HCT116 (cell line): ENCODE data around the gene ZSWIM4. TPM values are rescaled to one million over a fixed set of nuclear protein-coding genes. Genes with fewer than 3 reads are reported as not detected.
"Not testable (repeated sequence)": the region's sequence is repeated elsewhere in the genome, so short reads cannot be mapped to it uniquely, and the experiment has no call there.

Source experiments
- ATAC-seq: fragments of 200-7000 bp; cut with Tn5 transposase; 2 replicates; pipeline ENCODE4 v1.9.1; 2020; ENCODE audit warnings: mild to moderate bottlenecking, moderate library complexity
- BruUV-seq: library from RNA; stranded (reverse); fragments of 400-500 nt; replicated peaks from 2 replicates; lab custom pipeline; 2021; lab: Mats Ljungman, UMichigan
- CTCF ChIA-PET: fragments of 300-600 bp; sonication (Branson Sonifier 250); formaldehyde crosslinking; loops from one replicate; lab custom pipeline; 2021; ENCODE audit warnings: antibody characterized with exemption; lab: Charles Lee
- POLR2A ChIA-PET: fragments of 300-600, 350-600 bp; sonication (Branson Sonifier 250); formaldehyde crosslinking; loops from one replicate; lab custom pipeline; 2021; ENCODE audit warnings: antibody characterized with exemption; lab: Charles Lee
- RAD21 ChIA-PET, 2 experiments: fragments of 300-600 bp; sonication (Branson Sonifier 250); formaldehyde crosslinking; loops; one replicate each; lab custom pipeline; 2023; ENCODE audit warnings: low total read pairs in 2 of 2; ENCODE audit not compliant: uncharacterized antibody in 2 of 2, unreplicated experiment in 2 of 2, low non-redundant PET in 1 of 2; lab: Charles Lee
- DNase-seq: peaks from one replicate; pipeline ENCODE4 v3.0.0-alpha.2; 2010; ENCODE audit warnings: low read depth, low spot score
- H2AFZ ChIP-seq: fragments of 200-600 bp; shearing (Covaris generic), sonication (generic); 2 replicates; pipeline ENCODE4 v1.6.1; 2017; ENCODE audit warnings: low read depth, mixed run types, mixed read lengths, antibody characterized with exemption, low read length; ENCODE audit not compliant: poor library complexity, severe bottlenecking
- H3K27ac ChIP-seq: 2 replicates; pipeline ENCODE4 v1.5.1; 2012; ENCODE audit warnings: low read depth, low read length
- H3K27me3 ChIP-seq: fragments of 200-600 bp; sonication (generic); 2 replicates; pipeline ENCODE4 v1.6.1; 2016; ENCODE audit warnings: mixed run types, low read length, mixed read lengths; ENCODE audit not compliant: insufficient read depth
- H3K36me3 ChIP-seq, 2 experiments: fragments of 200-500 bp in 1 of 2; fragments of 200-600 bp in 1 of 2; sonication (Bioruptor generic) in 1 of 2; sonication (generic) in 1 of 2; 2 replicates each; pipeline versions ENCODE4 v1.5.1 to v1.6.1; 2014 to 2016; ENCODE audit warnings: low read length in 2 of 2, inconsistent platforms in 1 of 2, mixed read lengths in 1 of 2, mixed run types in 1 of 2; ENCODE audit not compliant: insufficient read depth in 2 of 2, control insufficient read depth in 1 of 2
- H3K4me1 ChIP-seq, 2 experiments: fragments of 200-600 bp in 1 of 2; sonication (generic) in 1 of 2; 2 replicates each; pipeline versions ENCODE4 v1.5.1 to v1.6.1; 2012 to 2017; ENCODE audit warnings: low read length in 2 of 2, inconsistent platforms in 1 of 2, mild to moderate bottlenecking in 1 of 2, mixed read lengths in 1 of 2, mixed run types in 1 of 2, moderate library complexity in 1 of 2; ENCODE audit not compliant: insufficient read depth in 2 of 2, control insufficient read depth in 1 of 2
- H3K4me2 ChIP-seq: fragments of 200-600 bp; sonication (generic); 2 replicates; pipeline ENCODE4 v1.6.1; 2017; ENCODE audit warnings: mixed run types, low read length, mixed read lengths
- H3K4me3 ChIP-seq, 2 experiments: fragments of 200-600 bp in 1 of 2; sonication (generic) in 1 of 2; replicated peaks in 1 of 2; 2 replicates each; pipeline ENCODE4 v1.5.1; 2011 to 2016; ENCODE audit warnings: low read length in 2 of 2, control low read depth in 1 of 2, low read depth in 1 of 2, mild to moderate bottlenecking in 1 of 2, mixed read lengths in 1 of 2, mixed run types in 1 of 2
- H3K79me2 ChIP-seq: fragments of 200-600 bp; sonication (generic); 2 replicates; pipeline ENCODE4 v1.6.1; 2017; ENCODE audit warnings: mild to moderate bottlenecking, mixed run types, low read length, moderate library complexity, mixed read lengths; ENCODE audit not compliant: insufficient read depth
- H3K9ac ChIP-seq: fragments of 200-600 bp; sonication (generic); 2 replicates; pipeline ENCODE4 v1.6.1; 2016; ENCODE audit warnings: low read length, mixed read lengths
- H3K9me2 ChIP-seq: fragments of 200-600 bp; sonication (generic), shearing (Covaris generic); 2 replicates; pipeline ENCODE4 v1.6.1; 2017; ENCODE audit warnings: mixed run types, mild to moderate bottlenecking, moderate library complexity; ENCODE audit not compliant: insufficient read depth
- H3K9me3 ChIP-seq, 2 experiments: fragments of 200-500 bp in 1 of 2; fragments of 200-600 bp in 1 of 2; sonication (Bioruptor generic) in 1 of 2; sonication (generic) in 1 of 2; 2 replicates each; pipeline ENCODE4 v1.6.1; 2014 to 2017; ENCODE audit warnings: low read length in 2 of 2, mixed read lengths in 2 of 2, inconsistent platforms in 1 of 2, low read depth in 1 of 2, mild to moderate bottlenecking in 1 of 2, mixed run types in 1 of 2, moderate library complexity in 1 of 2; ENCODE audit not compliant: control insufficient read depth in 1 of 2, insufficient read depth in 1 of 2
- H4K20me1 ChIP-seq: fragments of 200-600 bp; sonication (generic), shearing (Covaris generic); 2 replicates; pipeline ENCODE4 v1.6.1; 2017; ENCODE audit warnings: mixed run types, mild to moderate bottlenecking, moderate library complexity; ENCODE audit not compliant: insufficient read depth
- JUND ChIP-seq: IDR thresholded peaks from 2 replicates; pipeline ENCODE4 v1.6.1; 2012
- RAD21 ChIP-seq: IDR thresholded peaks from 2 replicates; pipeline ENCODE4 v1.6.1; 2012; ENCODE audit warnings: low read depth, mild to moderate bottlenecking
- intact Hi-C: fragments of 100-400 bp; cut with micrococcal nuclease; formaldehyde crosslinking; loops from 2 replicates; pipeline ENCODE4 v1.10.0; 2022
- total RNA-seq: library from RNA; stranded (reverse); gene quantifications from one replicate; pipeline ENCODE4 v1.2.1, GENCODE V29; 2021; ENCODE audit not compliant: unreplicated experiment

The ZSWIM4 gene
- total RNA-seq, 1 experiment from 2014 or later, result 9.8 TPM

GRCh38 chr19:13778847-13779246, 16.4 kb upstream of the ZSWIM4 start:
- Histone ChIP-seq H3K9me2 (no peaks in the 10 kb centered on the region), H2AFZ (no peak overlapping the region), H3K79me2 (peaks cover 39% of the 10 kb centered on the region), H4K20me1 (no peaks in the 10 kb centered on the region), H3K27me3 (no peaks in the 10 kb centered on the region), H3K4me2 (no peak overlapping the region), H3K27ac (no peak overlapping the region), H3K9ac (no peak overlapping the region), H3K36me3 (peaks cover 13 to 23% of the 10 kb centered on the region in 2 experiments; a peak in 3 of 4 replicates), H3K4me3 (no peak overlapping the region), H3K9me3 (no peaks in the 10 kb centered on the region), H3K4me1 (peaks cover 26 to 32% of the 10 kb centered on the region in 2 experiments)
- no peak for ATAC-seq
- BruUV-seq, result no TSS peak
- ChIA-PET CTCF (no interaction called here), POLR2A (no interaction called here), RAD21 (no interaction called here)
- DNase-seq, result no peak
- intact Hi-C loops, result no loop called here
- TF ChIP-seq JUND (peak; percentile 15; the same call in 1 of the 2 replicates), RAD21 (no peak)

GRCh38 chr19:13779794-13780193, 15.4 kb upstream of the ZSWIM4 start:
- H3K9me3 ChIP-seq, H3K27me3 ChIP-seq, H3K9ac ChIP-seq, DNase-seq, CTCF ChIA-PET, BruUV-seq, H3K4me2 ChIP-seq, POLR2A ChIA-PET, H3K9me2 ChIP-seq, H3K27ac ChIP-seq, ATAC-seq, H4K20me1 ChIP-seq, H3K4me3 ChIP-seq, H2AFZ ChIP-seq: not testable (repeated sequence)
- Histone ChIP-seq H3K36me3 (peaks cover 13 to 23% of the 10 kb centered on the region in 2 experiments; a peak in 3 of 4 replicates), H3K79me2 (peaks cover 33% of the 10 kb centered on the region), H3K4me1 (peaks cover 28 to 34% of the 10 kb centered on the region in 2 experiments)
- RAD21 ChIA-PET, result interaction anchor here in 1 of 2 experiments (0.6 kb wide), 1 partner anchor 93 kb away, joined by 5 read pairs; no protein-coding TSS in a partner anchor
- intact Hi-C loops, result loop anchor here (10.0 kb wide), 1 partner anchor 295 kb away; the partner anchor contains the start of gene MISP3
